Measurements from ENCODE around the gene CPNE4. TPM values are rescaled to one million over a fixed set of nuclear protein-coding genes. Genes with fewer than 3 reads are reported as not detected.

Gene CPNE4
- total RNA-seq, 4 donors from 2014 or later, result not detected

- in situ Hi-C loops (cut with MboI; ENCODE audit: low sequenced_read_pairs in 4 of 4) (no loop called here), intact Hi-C loops (cut with DNase I; ENCODE audit: low total_unique reads) (no loop called here)
- Histone ChIP-seq H3K4me3 (no peak overlapping the region), H3K9me3 (no peaks in the 10 kb centered on the region), H3K36me3 (no peaks in the 10 kb centered on the region), H3K27ac (no peak overlapping the region), H3K27me3 (no peaks in the 10 kb centered on the region), H3K4me1 (no peaks in the 10 kb centered on the region)
- ATAC-seq (no peak), DNase-seq (no peak)
- TF ChIP-seq CTCF (IDR thresholded peaks at IDR 0.05 in 4 of 5, conservative IDR thresholded peaks at IDR 0.05 in 1 of 5) (no peak), POLR2A (IDR thresholded peaks at IDR 0.05) (no peak)
Measured at GRCh38 chr3:131532645-131533044, 502.2 kb downstream of the CPNE4 start.

- in situ Hi-C loops (cut with MboI; ENCODE audit: low sequenced_read_pairs in 4 of 4), result no loop called here
- intact Hi-C loops (cut with DNase I; ENCODE audit: low total_unique reads), result no loop called here
- Histone ChIP-seq H3K36me3 (no peaks in the 10 kb centered on the region), H3K27me3 (peaks cover 0 to 12% (median 10%) of the 10 kb centered on the region in 3 donors), H3K4me1 (no peaks in the 10 kb centered on the region), H3K4me3 (no peak overlapping the region), H3K27ac (no peak overlapping the region), H3K9me3 (no peaks in the 10 kb centered on the region)
- no peak for DNase-seq
- TF ChIP-seq POLR2A (IDR thresholded peaks at IDR 0.05) (no peak), CTCF (IDR thresholded peaks at IDR 0.05 in 4 of 5, conservative IDR thresholded peaks at IDR 0.05 in 1 of 5) (no peak)
- no peak for ATAC-seq
Measured at GRCh38 chr3:131530843-131531242, 504.0 kb downstream of the CPNE4 start.

GRCh38 chr3:131530388-131530787 is 504.4 kb downstream of the CPNE4 start:
- no peak for DNase-seq
- intact Hi-C loops (cut with DNase I; ENCODE audit: low total_unique reads) (no loop called here), in situ Hi-C loops (cut with MboI; ENCODE audit: low sequenced_read_pairs in 4 of 4) (no loop called here)
- Histone ChIP-seq H3K36me3 (no peaks in the 10 kb centered on the region), H3K9me3 (no peaks in the 10 kb centered on the region), H3K4me3 (no peak overlapping the region), H3K27me3 (peaks cover 0 to 14% (median 10%) of the 10 kb centered on the region in 3 donors), H3K4me1 (no peaks in the 10 kb centered on the region), H3K27ac (no peak overlapping the region)
- ATAC-seq, result no peak
- no peak for TF ChIP-seq POLR2A (IDR thresholded peaks at IDR 0.05)
- no peak for TF ChIP-seq CTCF (IDR thresholded peaks at IDR 0.05 in 4 of 5, conservative IDR thresholded peaks at IDR 0.05 in 1 of 5)

GRCh38 chr3:131526801-131527347 is 507.9 kb downstream of the CPNE4 start:
- in situ Hi-C loops (cut with MboI; ENCODE audit: low sequenced_read_pairs in 4 of 4), result no loop called here
- Histone ChIP-seq H3K27ac (no peak overlapping the region), H3K4me3 (peak overlapping the region; percentile 28 to 48 (median 45)), H3K27me3 (peaks cover 0 to 14% (median 10%) of the 10 kb centered on the region in 3 donors), H3K4me1 (no peaks in the 10 kb centered on the region), H3K36me3 (no peaks in the 10 kb centered on the region), H3K9me3 (no peaks in the 10 kb centered on the region)
- TF ChIP-seq CTCF (IDR thresholded peaks at IDR 0.05 in 4 of 5, conservative IDR thresholded peaks at IDR 0.05 in 1 of 5) (peak in 1 of 5 experiments; percentile 7), POLR2A (IDR thresholded peaks at IDR 0.05) (no peak)
- no peak for ATAC-seq
- intact Hi-C loops (cut with DNase I; ENCODE audit: low total_unique reads), result no loop called here
- no peak for DNase-seq

- intact Hi-C loops (cut with DNase I; ENCODE audit: low total_unique reads), result no loop called here
- in situ Hi-C loops (cut with MboI; ENCODE audit: low sequenced_read_pairs in 4 of 4), result no loop called here
- Histone ChIP-seq H3K36me3 (no peaks in the 10 kb centered on the region), H3K9me3 (no peaks in the 10 kb centered on the region), H3K27me3 (no peaks in the 10 kb centered on the region), H3K27ac (no peak overlapping the region), H3K4me1 (no peaks in the 10 kb centered on the region), H3K4me3 (no peak overlapping the region)
- DNase-seq, result no peak
- no peak for ATAC-seq
- no peak for TF ChIP-seq POLR2A (IDR thresholded peaks at IDR 0.05)
Measured at GRCh38 chr3:131518680-131519079, 516.1 kb downstream of the CPNE4 start.
